HG03103 (cell line): ENCODE measurements around the gene TCEA2.
"Not testable (repeated sequence)": the region's sequence is repeated elsewhere in the genome, so short reads cannot be mapped to it uniquely, and the experiment has no call there.

ENCODE experiments used
- ATAC-seq: cut with Tn5 transposase; IDR thresholded peaks from one replicate; pipeline ENCODE4 v1.9.1; 2021; ENCODE audit warnings: low read depth; ENCODE audit not compliant: unreplicated experiment

The TCEA2 gene

DNA sequence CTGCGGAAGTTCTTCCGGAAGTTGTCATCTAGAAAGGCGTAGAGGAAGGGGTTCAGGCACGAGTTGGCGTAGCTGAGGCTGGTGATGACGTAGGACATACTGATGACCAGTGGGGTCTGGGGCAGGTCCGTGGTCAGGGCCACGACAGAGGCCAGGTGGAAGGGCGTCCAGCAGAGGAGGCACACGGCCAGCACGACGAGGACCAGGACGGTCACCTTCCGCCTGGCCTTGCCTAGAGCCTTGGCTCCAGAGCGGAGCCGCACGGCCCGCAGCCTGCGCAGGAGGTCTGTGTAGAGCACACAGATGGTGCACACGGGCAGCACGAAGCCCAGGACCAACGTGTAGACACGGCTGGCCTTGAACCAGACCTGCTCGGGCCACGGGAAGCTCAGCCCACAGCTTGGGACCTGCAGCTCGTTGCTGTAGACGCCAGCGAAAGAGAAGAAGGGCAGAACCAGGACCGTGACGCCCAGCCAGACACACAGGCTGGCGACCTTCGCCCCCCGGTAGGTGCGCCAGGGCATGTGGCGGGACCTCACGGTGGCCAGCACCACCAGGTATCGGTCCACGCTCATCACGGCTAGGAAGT is 42.9 kb downstream of the TCEA2 start:
- no peak for ATAC-seq

- no peak for ATAC-seq
Measured at GRCh38 chr20:64106435-64106961, 43.5 kb downstream of the TCEA2 start.

DNA sequence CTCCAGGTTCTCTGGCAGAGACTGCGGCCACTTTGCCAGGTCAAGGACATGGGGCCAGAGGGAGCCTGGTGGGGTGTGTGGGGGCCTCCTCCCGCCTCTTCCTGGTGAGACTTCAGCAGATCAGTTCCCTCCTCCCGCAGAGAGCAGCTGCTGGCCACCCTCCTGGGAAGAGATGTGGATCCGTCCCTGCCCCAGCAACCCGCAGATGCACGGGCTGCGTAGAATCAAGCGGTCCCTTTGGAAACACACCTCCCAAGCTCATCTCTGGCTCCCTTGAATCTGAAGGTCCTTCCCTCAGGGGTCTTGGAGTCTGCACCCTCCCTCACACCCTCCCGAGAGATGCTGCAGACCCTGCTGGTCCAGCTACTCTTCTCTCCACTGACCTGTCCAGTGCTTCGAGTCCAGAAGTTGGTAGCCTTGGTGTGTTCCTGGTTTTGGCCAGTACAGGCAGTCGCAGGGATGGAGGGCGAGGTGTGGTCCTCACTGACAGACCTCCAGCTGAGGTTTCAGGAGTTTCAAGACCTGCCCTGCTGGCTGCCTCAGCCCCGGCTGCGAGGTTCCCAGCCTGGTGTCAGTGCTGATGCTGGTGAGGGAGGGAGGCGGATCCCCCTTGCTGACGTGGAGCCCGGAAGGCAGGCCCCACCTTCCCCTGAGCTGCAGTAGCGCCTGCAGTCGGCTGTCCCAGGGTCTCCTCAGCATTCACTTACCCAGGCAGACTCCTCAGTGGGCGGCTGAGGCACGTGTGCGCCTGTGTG is 44.2 kb downstream of the TCEA2 start, which contains the start of gene NPBWR2:
TSS of gene NPBWR2 (minus strand) at position 585 of the 755 bp plus-strand sequence. CDS start 734 bp downstream, outside the sequence.
- no peak for ATAC-seq

GRCh38 chr20:64107736-64108457 is 44.9 kb downstream of the TCEA2 start:
- no peak for ATAC-seq

DNA sequence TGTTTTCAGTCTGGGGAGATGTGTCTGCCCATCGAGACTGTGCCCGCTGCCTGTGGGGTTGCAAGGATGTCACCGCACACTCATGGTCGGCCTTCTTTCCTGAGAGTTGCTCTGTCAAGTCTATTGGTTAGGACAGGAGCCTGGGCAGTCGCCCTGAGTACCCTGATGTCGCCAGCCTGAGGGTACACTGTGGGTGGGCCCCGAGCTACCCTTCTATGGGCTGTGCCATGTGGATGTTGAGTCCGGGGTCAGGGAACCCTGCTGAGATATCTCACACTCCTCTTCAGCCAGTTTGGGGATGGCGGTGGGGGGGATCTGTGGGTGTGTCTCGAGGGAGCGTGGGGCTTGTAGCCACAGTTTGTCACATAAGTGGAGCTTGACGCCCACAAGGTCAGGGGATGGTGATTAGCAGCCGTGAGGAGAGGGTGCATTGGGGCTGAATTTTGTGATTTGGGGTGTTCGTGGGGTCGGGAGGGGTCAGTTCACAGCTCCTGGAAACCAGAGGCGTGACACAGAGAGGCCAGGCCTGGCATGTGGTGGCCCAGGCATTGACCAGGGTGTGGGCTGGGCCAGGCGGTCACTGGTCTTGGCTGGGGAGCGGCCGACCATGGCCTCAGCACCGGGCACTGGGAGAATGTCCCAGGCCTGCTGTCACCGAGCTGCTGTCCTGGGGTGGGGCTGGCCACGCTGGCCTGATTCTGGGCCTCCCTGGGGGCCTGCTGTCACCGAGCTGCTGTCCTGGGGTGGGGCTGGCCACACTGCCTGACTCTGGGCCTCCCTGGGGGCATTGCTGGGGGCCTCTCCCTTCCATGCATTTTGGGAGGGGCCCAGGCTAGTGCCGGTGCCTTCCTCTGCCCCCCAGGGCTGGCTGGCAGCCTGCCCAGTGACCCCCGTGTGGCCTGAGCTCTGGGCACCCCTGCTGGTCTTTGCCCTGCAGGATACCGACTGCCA is 46.0 kb downstream of the TCEA2 start:
- no peak for ATAC-seq

DNA sequence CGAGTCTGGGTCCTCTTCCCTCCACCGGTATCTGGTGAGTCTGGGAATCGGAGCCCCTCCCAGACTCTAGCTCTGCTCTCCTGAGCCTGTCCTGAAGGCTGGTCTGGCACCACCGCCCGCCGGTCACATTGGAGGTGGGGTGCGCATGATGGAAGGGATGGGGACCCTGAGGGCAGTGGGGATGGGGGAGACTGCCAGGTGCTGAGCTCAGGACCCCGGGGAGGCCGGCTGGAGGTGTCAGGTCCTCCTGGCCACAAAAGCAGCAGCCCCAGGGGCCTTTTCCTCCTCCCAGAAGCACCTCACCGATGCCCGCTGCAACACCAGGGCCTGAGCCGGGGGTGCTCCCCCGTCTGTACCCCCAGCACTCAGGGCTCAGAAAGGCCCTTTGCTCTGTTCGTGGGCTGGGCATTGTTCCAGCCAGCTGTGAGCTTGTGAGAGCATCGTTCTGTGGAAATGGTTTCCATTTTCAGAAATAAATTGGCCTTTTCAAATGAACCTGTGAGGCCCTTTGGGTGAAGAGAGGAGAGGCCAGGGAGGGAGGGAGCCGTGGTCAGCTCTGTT is 46.9 kb downstream of the TCEA2 start:
- ATAC-seq, result no peak

GRCh38 chr20:64110411-64111068 is 47.5 kb downstream of the TCEA2 start:
- ATAC-seq, result no peak

DNA sequence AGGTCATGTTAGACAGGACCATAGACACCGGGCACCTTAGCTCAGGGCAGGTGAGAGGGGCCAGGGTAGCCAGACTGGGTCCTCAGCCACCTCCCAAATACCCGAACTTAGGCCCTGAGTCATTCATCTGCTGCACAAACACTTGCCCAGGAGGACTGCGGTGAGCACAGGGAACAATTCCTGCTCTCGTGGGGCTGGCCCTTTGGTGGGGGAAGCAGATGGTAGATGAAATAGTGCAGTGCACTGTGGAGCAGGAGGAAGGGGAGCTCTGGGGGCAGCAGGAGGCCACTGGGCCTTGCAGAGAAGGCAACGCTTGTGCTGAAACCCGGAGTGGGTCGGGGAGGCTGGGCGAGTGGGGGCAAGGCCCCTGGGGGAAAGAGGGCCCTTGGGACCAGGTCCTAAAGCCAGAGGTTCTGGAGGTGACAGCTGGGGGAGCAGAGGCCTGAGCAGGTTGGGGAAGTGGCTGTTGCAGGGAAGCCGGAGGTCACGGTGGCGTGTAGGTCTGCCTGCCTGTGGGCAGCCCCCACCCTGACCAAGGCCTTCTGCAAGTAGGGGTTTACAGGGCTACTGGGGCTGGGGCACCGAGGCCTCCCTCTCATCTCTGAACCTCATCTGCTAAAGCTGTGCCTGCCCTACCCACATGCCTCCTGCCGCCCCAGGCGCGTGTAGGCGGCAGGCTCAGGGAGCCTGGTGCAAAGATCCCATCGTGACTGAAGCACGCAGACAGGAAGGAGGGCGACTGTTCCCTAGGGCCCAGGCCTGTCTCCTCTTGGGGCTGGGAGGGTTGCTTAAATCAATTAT is 49.0 kb downstream of the TCEA2 start:
- ATAC-seq, result no peak

GRCh38 chr20:64112691-64113443 is 49.9 kb downstream of the TCEA2 start:
- ATAC-seq, result no peak

GRCh38 chr20:64113444-64113775 is 50.4 kb downstream of the TCEA2 start:
- ATAC-seq, result no peak

DNA sequence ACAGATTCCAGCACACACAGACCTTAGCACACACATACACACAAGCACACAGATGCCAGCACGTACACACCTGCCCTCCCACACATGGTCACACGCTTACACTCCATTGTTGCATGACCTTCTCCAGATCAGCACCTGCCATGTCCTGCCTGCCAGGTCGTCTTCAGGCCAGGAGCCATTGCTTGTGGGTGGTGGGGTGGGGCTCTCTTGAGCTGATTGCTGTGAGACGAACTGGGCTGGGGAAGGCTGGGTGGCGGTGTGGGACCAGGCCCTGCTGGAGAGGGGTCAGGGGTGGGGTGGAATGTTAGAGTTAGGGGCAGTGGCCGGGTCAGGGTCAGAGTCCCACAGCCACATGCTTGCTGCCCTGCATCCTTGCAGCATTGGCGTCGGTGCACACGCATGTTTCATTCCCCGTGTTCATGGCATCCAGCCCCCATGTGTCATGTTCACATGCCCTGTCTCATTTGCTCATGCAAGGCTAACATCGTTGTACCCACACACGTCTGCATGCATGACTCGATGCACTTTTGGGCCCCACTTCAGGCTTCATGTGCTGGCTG is 50.9 kb downstream of the TCEA2 start:
- no peak for ATAC-seq

- ATAC-seq, result no peak
Measured at GRCh38 chr20:64114356-64114971, 51.5 kb downstream of the TCEA2 start.

DNA sequence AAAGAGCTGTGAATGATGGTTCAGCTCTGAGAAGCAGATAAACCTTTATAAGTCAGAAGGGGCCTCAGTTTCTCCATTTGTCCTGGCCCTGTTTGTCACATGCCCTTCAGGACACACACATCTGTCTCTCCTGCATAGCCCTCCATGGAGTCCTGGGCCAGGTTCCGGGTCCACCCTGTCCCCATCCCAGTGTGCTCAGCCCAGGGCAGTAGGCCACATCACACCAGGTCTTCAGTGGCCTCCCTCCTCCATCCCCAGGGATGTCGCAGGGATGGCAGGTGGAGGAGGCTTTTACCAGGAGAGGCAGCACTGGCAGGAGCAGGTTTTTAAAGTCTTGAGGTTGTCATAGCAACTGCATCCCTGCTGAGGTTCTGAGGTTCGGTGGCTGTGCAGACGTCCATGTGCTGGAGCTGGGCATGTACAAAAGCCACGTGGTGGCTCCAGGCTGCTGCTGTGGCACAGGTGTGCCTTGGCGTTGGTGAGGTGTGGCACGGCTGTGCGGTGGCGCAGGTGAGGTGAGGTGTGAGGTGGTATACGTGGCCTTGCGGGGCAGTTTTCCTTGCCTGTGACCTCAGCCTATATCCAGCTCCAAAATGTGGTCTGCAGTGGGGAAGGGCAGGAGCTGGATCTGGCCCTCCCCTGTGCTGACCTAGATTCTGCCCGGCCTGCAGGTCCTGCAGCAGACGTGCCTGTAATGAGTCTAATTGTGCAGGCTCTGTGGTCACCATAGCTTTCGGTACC is 52.3 kb downstream of the TCEA2 start:
- no peak for ATAC-seq

DNA sequence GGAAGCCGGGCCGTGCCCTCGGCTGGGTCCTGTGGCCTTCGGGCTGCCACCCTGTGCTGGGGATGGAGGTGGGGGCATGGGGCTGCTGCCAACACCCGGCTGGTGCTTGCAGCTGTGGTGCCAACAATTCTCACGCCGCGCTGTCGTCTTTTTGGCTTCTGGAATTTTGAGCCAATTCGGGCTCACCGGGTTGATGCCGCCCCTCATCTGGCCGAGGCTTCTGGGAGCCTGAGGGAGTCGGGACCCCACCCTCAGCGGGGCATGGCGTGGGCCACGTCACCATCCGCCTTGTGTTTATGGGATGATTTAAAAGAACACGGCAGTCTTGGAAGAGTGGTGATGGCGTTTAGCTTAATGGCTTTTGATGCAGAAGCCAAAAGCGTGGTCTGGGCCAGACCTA is 53.0 kb downstream of the TCEA2 start:
- ATAC-seq, result no peak

- ATAC-seq, result no peak
Measured at GRCh38 chr20:64116541-64117431, 53.8 kb downstream of the TCEA2 start.

DNA sequence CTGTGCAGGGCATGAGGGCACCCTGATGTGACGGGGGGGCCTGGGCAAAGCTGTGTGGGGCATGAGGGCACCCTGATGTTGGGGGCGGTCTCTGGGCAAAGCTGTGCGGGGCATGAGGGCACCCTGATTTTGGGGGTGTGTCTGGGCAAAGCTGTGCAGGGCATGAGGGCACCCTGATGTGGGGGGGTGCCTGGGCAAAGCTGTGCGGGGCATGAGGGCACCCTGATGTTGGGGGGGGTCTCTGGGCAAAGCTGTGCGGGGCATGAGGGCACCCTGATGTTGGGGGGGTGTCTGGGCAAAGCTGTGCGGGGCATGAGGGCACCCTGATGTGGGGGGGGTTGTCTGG is 54.4 kb downstream of the TCEA2 start:
- ATAC-seq, result not testable (repeated sequence)
